OCI-LY3 (cell line): ENCODE results near the gene CPLANE1.
"Not testable (repeated sequence)": the region's sequence is repeated elsewhere in the genome, so short reads cannot be mapped to it uniquely, and the experiment has no call there.

Source experiments
- H2AFZ ChIP-seq: fragments of 200-600, 300-600 bp; shearing (Covaris generic); 2 replicates; pipeline ENCODE4 v1.6.0; 2014; ENCODE audit warnings: antibody characterized with exemption, low read depth, low read length
- H3K27ac ChIP-seq: fragments of 200-600, 300-600 bp; sonication (generic); 2 replicates; pipeline ENCODE4 v1.5.1; 2014; ENCODE audit warnings: mild to moderate bottlenecking, low read length, moderate library complexity, mixed read lengths
- H3K27me3 ChIP-seq: fragments of 200-600, 300-600 bp; sonication (generic); 2 replicates; pipeline ENCODE4 v1.6.1; 2014; ENCODE audit warnings: low read depth, low read length, mixed read lengths
- H3K36me3 ChIP-seq: fragments of 200-600, 300-600 bp; sonication (generic); replicated peaks from 2 replicates; pipeline ENCODE3; 2014; ENCODE audit warnings: low read depth, low read length, mixed read lengths
- H3K4me1 ChIP-seq: fragments of 300-600, 200-600 bp; sonication (generic); 2 replicates; pipeline ENCODE4 v1.6.1; 2014; ENCODE audit warnings: low read length, mixed read lengths
- H3K4me2 ChIP-seq: fragments of 200-600, 300-600 bp; sonication (generic); 2 replicates; pipeline ENCODE4 v1.6.1; 2014; ENCODE audit warnings: low read length, mixed read lengths
- H3K4me3 ChIP-seq: fragments of 300-600, 200-600 bp; sonication (generic); 2 replicates; pipeline ENCODE4 v1.5.1; 2014; ENCODE audit warnings: antibody characterized with exemption, mild to moderate bottlenecking, low read length, moderate library complexity
- H3K79me2 ChIP-seq: fragments of 300-600, 200-600 bp; shearing (Covaris generic); 2 replicates; pipeline ENCODE4 v1.6.1; 2014; ENCODE audit warnings: mild to moderate bottlenecking, low read length, mixed read lengths
- H3K9ac ChIP-seq: fragments of 300-600, 200-600 bp; shearing (Covaris generic); 2 replicates; pipeline ENCODE4 v1.6.0; 2014; ENCODE audit warnings: mild to moderate bottlenecking, low read length, moderate library complexity
- H3K9me3 ChIP-seq: fragments of 200-600, 300-600 bp; shearing (Covaris generic); 2 replicates; pipeline ENCODE4 v1.6.1; 2014; ENCODE audit warnings: low read length, mixed read lengths; ENCODE audit not compliant: insufficient read depth
- H4K20me1 ChIP-seq: fragments of 200-600, 300-600 bp; sonication (generic); 2 replicates; pipeline ENCODE4 v1.6.1; 2016; ENCODE audit warnings: low read length, mixed read lengths; ENCODE audit not compliant: insufficient read depth
- EZH2phosphoT487 ChIP-seq: fragments of 200-600 bp; shearing (Covaris generic); IDR thresholded peaks from 2 replicates; pipeline ENCODE4 v1.6.1; 2018; ENCODE audit warnings: antibody characterized with exemption, mixed run types, low read depth
- TF ChIP-seq, protein P1 (sequence below): fragments of 200-600, 300-600 bp; sonication (generic); IDR thresholded peaks from 2 replicates; pipeline ENCODE4 v1.5.1; 2014; ENCODE audit warnings: antibody characterized with exemption, low read length, low read depth

Gene CPLANE1

DNA sequence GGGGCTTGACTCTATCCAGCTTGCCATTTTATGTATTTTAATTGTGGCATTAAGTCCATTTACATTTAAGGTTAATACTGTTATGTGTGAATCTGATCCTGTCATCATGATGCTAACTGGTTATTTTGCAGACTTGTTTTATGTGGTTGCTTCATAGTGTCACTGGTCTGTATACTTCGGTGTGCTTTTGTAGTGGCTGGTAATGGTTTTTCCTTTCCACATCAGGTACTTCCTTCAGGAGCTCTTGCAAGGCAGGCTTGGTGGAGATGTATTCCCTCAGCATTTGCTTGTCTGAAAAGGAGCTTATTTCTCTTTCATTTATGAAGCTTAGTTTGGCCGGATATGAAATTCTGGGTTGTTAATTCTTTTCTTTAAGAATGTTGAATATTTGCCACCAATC is 145.9 kb downstream of the CPLANE1 start:
- no peak overlapping the region for H2AFZ ChIP-seq
- no peaks in the 10 kb centered on the region for H4K20me1 ChIP-seq
- TF ChIP-seq EZH2phosphoT487: no peak
- TF ChIP-seq, protein P1, sequence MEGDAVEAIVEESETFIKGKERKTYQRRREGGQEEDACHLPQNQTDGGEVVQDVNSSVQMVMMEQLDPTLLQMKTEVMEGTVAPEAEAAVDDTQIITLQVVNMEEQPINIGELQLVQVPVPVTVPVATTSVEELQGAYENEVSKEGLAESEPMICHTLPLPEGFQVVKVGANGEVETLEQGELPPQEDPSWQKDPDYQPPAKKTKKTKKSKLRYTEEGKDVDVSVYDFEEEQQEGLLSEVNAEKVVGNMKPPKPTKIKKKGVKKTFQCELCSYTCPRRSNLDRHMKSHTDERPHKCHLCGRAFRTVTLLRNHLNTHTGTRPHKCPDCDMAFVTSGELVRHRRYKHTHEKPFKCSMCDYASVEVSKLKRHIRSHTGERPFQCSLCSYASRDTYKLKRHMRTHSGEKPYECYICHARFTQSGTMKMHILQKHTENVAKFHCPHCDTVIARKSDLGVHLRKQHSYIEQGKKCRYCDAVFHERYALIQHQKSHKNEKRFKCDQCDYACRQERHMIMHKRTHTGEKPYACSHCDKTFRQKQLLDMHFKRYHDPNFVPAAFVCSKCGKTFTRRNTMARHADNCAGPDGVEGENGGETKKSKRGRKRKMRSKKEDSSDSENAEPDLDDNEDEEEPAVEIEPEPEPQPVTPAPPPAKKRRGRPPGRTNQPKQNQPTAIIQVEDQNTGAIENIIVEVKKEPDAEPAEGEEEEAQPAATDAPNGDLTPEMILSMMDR: no peak
- H3K4me3 ChIP-seq: no peak overlapping the region
- H3K27ac ChIP-seq: no peak overlapping the region
- no peaks in the 10 kb centered on the region for H3K9me3 ChIP-seq
- no peaks in the 10 kb centered on the region for H3K4me1 ChIP-seq
- no peak overlapping the region for H3K4me2 ChIP-seq
- no peak overlapping the region for H3K9ac ChIP-seq
- H3K36me3 ChIP-seq: peaks cover 4% of the 10 kb centered on the region
- H3K27me3 ChIP-seq: no peaks in the 10 kb centered on the region
- no peaks in the 10 kb centered on the region for H3K79me2 ChIP-seq

DNA sequence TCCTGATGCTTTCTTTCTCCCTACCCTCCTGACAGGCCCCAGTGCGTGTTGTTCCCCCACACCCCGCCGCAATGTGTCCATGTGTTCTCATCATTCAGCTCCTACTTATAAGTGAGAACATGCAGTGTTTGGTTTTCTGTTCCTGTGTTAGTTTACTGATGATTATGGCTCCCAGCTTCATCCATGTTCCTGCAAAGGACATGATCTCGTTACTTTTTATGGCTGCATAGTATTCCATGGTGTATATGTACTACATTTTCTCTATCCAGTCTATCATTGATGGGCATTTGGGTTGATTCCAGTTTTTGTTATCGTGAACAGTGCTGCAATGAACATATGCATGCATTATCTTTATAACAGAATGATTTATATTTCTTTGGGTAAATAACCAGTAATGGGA is 149.9 kb downstream of the CPLANE1 start:
- H4K20me1 ChIP-seq, H3K4me2 ChIP-seq, H2AFZ ChIP-seq, H3K27ac ChIP-seq, H3K9ac ChIP-seq, H3K27me3 ChIP-seq, H3K9me3 ChIP-seq, H3K79me2 ChIP-seq, H3K4me1 ChIP-seq, H3K4me3 ChIP-seq, H3K36me3 ChIP-seq: not testable (repeated sequence)

DNA sequence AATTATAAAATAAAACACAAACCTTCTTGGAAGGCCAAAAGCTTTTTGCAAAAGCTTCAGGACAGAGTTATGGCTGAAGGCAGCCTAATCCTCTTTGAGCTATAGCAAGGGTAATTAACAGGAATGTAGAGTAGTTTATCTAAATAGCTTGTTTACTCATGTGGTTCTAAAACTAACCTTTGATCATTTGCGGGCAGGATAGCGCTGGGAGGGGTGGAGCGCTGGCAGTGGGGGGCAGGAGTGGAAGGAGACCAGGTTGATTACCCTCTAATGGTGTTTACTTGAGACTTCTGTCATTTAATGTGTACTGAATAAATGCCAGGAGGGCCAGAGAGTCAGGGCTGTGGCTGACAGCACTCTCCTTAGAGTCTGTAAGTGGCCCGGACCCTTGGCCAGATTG is 155.4 kb downstream of the CPLANE1 start:
- not testable (repeated sequence) for H3K9ac ChIP-seq, H3K4me3 ChIP-seq, H3K4me2 ChIP-seq, H3K27me3 ChIP-seq, H3K36me3 ChIP-seq, H3K9me3 ChIP-seq, H4K20me1 ChIP-seq, H3K27ac ChIP-seq, H3K4me1 ChIP-seq, H3K79me2 ChIP-seq, H2AFZ ChIP-seq

DNA sequence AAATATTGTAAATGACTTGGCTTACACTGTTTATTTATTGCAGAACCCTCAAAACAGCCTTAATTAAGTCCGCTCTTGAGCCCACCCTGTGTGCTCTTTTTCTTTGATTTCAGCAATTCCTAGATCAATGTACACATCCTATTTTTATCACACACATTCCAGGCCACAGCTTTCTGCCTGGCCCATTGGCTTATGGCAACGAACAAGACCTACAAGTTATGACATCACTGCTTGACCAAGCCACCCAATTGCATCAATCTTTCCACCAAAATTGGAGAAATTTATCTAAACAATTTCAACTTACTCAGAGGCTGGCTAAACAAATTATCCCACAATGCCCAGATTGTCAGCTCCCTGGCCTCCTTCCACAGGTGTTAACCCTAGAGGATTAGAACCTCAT is 158.4 kb downstream of the CPLANE1 start:
- no peak overlapping the region for H3K4me2 ChIP-seq
- H3K27me3 ChIP-seq: no peaks in the 10 kb centered on the region
- H3K36me3 ChIP-seq: no peaks in the 10 kb centered on the region
- H3K4me1 ChIP-seq: no peaks in the 10 kb centered on the region
- no peaks in the 10 kb centered on the region for H4K20me1 ChIP-seq
- TF ChIP-seq, protein P1: no peak
- TF ChIP-seq EZH2phosphoT487: no peak
- no peak overlapping the region for H2AFZ ChIP-seq
- H3K79me2 ChIP-seq: no peaks in the 10 kb centered on the region
- no peaks in the 10 kb centered on the region for H3K9me3 ChIP-seq
- H3K27ac ChIP-seq: no peak overlapping the region
- H3K4me3 ChIP-seq: no peak overlapping the region
- no peak overlapping the region for H3K9ac ChIP-seq

DNA sequence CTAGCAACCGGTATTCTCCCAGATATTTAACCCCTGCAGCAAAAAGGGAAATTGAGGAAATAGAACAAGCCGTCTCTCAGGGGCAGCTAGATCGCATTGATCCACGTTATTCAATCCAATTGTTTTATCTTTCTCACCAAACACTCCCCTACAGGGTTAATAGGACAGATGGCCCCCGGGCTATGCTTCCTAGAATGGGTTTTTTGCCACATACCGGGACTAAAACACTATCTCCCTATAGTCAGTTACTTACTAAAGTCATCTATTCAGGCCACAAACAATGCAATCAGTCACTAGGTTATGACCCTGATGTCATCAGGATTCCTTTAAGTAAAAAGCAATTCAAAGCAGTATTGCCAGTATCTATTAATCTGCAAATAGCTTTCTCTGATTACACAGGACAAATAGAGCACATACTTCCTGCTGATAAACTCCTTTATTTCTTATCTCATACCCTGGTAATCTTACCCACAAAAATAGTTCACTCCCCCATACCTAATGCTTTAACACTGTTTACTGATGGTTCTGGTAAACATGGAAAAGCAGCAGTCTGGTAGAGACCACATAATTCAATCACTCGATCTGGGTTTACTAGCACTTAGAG is 159.0 kb downstream of the CPLANE1 start:
- no peak overlapping the region for H3K4me2 ChIP-seq
- no peaks in the 10 kb centered on the region for H3K79me2 ChIP-seq
- H3K36me3 ChIP-seq: no peaks in the 10 kb centered on the region
- H3K4me1 ChIP-seq: no peaks in the 10 kb centered on the region
- H2AFZ ChIP-seq: no peak overlapping the region
- no peaks in the 10 kb centered on the region for H3K27me3 ChIP-seq
- no peak overlapping the region for H3K4me3 ChIP-seq
- H3K27ac ChIP-seq: no peak overlapping the region
- H4K20me1 ChIP-seq: no peaks in the 10 kb centered on the region
- H3K9ac ChIP-seq: no peak overlapping the region
- H3K9me3 ChIP-seq: no peaks in the 10 kb centered on the region
- no peak for TF ChIP-seq EZH2phosphoT487
- TF ChIP-seq, protein P1: no peak
